ENCODE measurements around the gene OR4K1. TPM values are rescaled to one million over a fixed set of nuclear protein-coding genes. Genes with fewer than 3 reads are reported as not detected.

The OR4K1 gene
- total RNA-seq, 1 experiment from 2014 or later: not detected

Other genes starting within 250 kb of the OR4K1 start
- not detected in 2 replicates for gene OR11H2, start 217.0 kb upstream of the OR4K1 start, total RNA-seq (2022)
- not detected in 2 replicates for gene OR4Q3, start 187.3 kb upstream of the OR4K1 start, total RNA-seq (2022)
- gene OR4M1, start 157.4 kb upstream of the OR4K1 start, total RNA-seq (2022): not detected in 2 replicates
- not detected in 2 replicates for gene OR4N2, start 127.1 kb upstream of the OR4K1 start, total RNA-seq (2022)
- not detected in 2 replicates for gene OR4K2, start 55.8 kb upstream of the OR4K1 start, total RNA-seq (2022)
- gene OR4K5, start 10.3 kb upstream of the OR4K1 start, total RNA-seq (2022): not detected in 2 replicates
- not detected in 2 replicates for gene OR4K15, start 44.7 kb downstream of the OR4K1 start, total RNA-seq (2022)
- gene OR4Q2, start 71.2 kb downstream of the OR4K1 start, total RNA-seq (2022): not detected in 2 replicates
- gene OR4K14, start 88.4 kb downstream of the OR4K1 start, total RNA-seq (2022): not detected in 2 replicates
- not detected in 2 replicates for gene OR4K13, start 105.1 kb downstream of the OR4K1 start, total RNA-seq (2022)
- gene OR4L1, start 129.1 kb downstream of the OR4K1 start, total RNA-seq (2022): not detected in 2 replicates
- gene OR4K17, start 179.8 kb downstream of the OR4K1 start, total RNA-seq (2022): not detected in 2 replicates
- not detected in 2 replicates for gene OR4N5, start 207.9 kb downstream of the OR4K1 start, total RNA-seq (2022)